Right lobe of liver (tissue), 4 donors: ENCODE results near the gene KCNT2.

Source experiments
- CTCF ChIP-seq, 4 donors: fragments of 200-600 bp in 3 of 4; fragments of 450-650 bp in 1 of 4; IDR thresholded peaks; one replicate each; pipeline versions ENCODE4 v1.5.1 to v1.8.0; 2016 to 2022; ENCODE audit warnings: antibody characterized with exemption in 4 of 4, mild to moderate bottlenecking in 2 of 4
- POLR2A ChIP-seq: fragments of 450-650 bp; IDR thresholded peaks from one replicate; pipeline ENCODE4 v1.6.1; 2017; ENCODE audit warnings: antibody characterized with exemption, mild to moderate bottlenecking
- donor health status: DM: no; HTN: no; CAD: no.
- donor health status: DM: no; HTN: no; CAD: no.
- donor health status: DM: no; HTN: yes; CAD: no.

- TF ChIP-seq CTCF (IDR thresholded peaks at IDR 0.05) (no peak), POLR2A (no peak)
Observed at GRCh38 chr1:196655071-196655470, 46.8 kb upstream of the KCNT2 start.
